GM18907 (cell line): ENCODE data around the gene SRRM2.
A peak's percentile ranks its signal among the peaks of the same experiment; 100 is the strongest.
"Not testable (repeated sequence)": the region's sequence is repeated elsewhere in the genome, so short reads cannot be mapped to it uniquely, and the experiment has no call there.

Source experiments
- ATAC-seq: cut with Tn5 transposase; IDR thresholded peaks from one replicate; pipeline ENCODE4 v1.9.1; 2021; ENCODE audit warnings: mild to moderate bottlenecking, moderate library complexity; ENCODE audit not compliant: unreplicated experiment

SRRM2 gene

DNA sequence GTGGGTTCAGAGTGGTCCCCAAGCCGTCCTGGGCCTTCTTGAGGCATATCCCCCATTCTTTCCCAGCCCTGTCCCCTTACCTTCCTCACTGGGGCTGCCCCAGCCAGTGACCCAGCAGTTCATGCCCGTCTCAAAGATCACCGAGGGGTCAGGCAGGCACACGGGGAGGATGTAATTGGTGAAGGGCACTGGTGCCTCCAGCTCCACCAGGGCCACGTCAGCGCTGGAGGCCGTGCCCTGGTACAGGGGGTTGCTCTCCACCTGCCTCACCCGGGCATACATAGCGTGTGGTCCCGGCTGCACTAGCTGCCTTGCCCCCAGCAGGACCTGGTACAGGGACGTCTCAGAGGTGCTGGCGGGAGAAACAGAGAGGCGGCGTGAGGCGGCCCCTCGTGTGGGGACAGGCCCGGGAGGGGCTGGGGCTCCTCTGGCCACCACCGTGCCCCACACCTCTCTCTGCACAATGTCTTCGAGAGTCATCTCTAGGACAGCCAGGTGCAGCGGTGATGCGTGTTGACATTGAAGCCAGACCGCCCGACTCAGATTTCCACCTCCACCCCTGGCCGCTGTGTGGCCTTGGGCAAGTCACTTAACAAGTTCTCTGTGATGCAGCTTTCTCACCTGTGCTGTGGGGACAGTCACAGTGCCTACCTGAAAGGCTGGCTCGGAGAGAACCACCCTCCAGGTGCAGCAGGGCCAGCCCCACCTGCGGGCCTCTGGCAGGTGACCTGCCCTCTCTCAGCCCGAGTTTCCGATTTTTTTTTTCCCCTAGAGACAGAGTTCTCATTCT lies 38.3 kb upstream of the SRRM2 start:
- no peak for ATAC-seq

DNA sequence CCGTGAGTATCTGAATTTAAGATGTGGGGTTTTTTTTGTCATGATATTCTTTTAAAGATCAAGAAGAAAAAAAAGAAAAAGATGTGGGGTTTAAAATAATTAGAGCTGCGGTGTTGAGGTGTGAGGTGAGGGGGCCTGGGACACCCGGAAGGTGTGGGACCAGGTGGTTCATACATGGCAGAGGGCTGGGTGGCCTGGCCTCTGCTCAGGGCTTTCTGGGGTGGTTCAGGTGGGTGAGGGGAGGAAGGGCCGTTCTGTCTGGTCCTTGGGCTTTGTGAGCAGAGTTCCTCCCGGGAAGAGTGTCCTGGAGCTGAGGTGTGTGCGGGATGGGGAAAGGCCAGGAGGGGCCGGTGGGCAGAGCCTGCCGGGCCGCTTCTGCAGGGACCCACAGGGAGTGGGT lies 37.4 kb upstream of the SRRM2 start:
- no peak for ATAC-seq

DNA sequence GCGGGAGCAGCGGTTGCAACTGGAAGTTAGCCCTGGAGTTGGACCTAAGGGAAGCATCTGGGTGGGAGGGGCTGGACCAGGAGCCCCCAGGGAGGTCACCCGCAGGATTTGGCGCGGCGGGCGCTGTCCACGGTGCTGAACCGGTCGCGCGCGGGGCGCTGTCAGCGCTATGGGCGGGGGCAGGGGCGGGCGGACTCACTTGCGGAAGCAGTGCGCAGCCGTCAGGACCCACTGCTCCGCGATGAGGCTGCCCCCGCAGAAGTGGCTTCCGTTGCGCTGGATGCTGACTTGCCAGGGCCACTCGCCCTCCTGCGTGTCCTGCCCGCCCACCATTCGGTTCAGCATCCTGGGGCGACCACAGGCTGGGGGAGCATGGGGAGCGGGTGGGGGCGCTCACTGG lies 36.9 kb upstream of the SRRM2 start:
- ATAC-seq: no peak

DNA sequence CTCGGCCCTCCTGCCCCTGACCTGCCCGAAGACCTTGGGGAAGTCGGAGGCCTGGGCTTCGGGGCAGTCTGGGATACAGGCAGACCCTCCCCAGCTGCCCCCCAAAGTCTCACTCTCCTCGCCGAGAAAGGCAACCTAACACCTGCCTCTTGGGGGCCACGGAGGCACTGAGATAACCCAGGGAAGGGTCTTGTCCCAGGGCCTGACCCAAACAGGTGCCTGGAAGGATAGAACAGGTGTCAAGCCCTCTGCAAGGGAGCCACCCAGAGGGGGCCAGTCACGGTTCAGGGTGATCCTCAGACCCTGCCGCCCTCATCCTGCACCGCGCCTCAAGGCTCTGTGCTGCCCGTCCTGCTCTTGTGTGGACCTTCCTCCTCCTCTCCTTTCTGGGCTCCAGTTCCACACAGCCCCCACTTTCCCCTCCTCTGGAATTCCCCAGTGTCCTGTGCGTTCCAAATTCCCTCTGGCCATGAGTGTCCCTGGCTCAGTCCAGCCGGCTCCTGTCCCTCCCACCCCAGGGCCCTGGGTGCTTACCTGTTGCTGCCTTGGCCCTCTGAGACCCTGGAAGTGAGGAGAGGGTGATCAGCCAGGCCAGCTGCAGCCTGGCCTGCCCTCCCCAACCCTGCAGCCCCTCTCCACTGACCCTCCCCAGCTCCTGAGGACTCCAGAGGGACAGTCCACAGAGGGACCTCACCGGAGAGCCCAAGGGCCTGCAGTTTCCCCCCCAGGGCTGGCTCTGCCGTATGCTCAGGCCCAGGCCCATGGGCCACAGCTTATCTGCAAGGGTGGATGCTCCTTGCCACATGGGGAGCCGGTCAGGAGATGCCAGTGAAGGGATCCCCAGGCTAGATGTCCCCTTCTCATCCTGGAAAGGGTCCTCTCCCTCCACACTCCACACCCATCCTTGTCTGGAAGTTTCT lies 36.2 kb upstream of the SRRM2 start:
- no peak for ATAC-seq

DNA sequence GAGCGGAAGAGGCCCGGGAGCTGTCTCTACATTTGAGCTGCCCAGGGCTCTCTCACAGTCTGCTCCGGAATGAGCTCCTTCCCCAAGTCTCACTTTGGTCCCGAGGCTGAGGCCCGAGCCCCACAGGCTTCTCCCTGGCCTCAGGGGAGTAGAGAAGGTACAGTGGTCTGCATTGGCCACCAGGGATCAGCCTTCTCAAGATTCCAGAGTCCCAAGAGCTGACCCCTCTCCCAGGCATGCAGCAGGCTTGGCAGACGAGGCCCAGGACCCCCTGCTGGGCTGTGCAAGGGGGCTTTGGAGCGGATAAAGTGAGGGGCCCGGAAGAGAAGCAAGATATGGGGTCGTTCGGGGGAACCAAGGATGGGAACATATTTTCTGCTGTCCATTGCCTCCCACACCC lies 35.5 kb upstream of the SRRM2 start:
- ATAC-seq: no peak

DNA sequence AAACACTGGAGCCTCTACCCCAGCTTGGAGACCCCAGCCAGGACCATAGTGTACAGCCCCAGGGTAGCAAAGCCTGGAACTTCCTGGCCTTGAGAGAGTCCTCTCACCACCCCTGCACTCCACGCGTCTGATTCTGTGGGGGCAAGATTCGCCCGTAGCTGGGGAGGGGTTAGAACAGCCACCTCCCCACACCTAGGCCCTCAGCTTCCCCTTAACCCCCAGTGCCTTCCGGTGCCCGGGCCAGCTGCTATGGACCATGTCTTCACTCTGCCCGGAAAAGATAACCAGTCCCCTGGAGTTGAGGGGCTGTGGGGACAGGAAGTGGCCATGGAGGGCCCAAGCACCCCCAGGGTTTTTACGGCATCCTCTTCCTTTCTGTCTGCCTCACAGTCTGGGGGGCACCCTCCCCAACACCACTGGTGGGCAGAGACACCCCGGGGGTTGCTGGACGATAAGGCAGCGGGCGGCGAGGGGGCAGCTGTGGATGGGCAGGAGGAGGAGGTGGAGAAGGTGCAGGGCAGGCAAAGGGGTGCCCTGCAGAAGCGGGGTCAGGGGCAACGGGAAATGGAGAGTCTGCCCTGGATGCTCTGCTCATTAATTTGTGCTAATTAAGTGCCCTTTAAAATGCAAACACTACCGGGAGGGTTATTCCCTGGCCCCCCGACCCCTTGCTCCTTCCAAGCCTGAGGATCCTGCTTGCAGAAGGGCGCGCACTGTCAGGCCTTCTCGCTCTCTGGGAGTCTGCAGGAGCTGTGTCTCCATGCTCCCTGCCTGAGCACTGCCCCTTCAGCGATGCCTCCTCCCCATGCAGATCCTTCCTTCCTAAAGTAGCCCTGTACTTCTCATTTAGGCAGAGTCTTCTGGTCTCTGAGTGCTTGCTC lies 34.8 kb upstream of the SRRM2 start:
- ATAC-seq: no peak

DNA sequence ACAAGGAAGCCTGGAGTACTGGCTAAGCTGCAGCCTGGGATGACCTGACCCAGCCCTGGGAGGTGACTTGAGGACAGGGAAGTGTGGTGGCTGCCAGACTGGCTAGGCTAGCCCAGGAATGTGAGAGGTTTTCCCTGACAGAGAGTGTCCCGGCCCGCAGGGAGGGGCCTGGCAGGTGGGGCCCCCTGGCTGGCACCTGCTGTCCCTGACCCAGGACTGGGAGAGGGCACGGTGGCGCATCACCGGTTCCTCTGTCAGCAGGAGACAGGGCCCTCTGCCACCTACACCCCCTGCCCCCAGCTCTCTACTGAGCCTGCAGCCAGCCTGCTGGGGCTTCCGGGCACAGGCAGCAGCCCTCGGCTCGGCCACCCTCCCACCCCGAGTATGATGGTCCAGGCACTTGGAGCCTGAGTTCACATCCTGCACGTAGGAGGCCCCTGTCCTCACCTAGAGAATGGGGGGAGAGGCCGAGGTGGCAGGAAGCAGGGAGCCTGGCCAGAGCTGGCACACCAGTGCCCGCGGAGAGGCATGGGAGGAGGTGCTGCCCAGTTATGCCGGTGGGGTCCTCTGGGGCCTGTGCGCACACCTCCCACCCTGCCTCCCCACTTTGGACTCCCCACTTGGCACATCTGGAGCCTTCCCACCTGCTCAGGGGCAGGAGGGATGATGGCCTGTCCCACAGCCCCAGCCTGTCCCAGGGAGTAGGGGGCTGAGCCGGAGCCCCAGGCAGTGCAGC lies 32.9 kb upstream of the SRRM2 start:
- no peak for ATAC-seq

DNA sequence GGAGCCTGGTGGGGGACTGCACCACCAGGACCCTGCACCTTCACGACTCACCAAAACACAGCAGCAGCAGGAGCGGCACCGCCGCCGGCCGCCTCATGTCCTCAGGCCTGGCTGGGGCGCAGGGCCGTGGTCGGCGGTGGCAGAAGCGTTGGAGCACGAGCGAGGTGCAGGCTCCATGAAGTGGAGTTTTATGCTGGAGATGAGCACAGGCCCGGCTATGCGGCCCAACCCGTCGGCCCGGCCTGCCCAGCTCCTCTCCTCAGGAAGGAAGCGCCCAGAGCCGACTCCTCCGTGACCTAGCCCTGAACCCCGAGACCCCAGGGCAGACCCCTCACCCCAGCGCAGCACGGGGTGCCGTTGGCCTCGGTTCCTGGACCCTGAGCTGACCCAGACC lies 32.4 kb upstream of the SRRM2 start, which contains the start of gene PRSS27:
Gene PRSS27 (minus strand): TSS at position 161 of the 394 bp plus-strand sequence. CDS start 64 bp downstream, at position 97.
- ATAC-seq: no peak

DNA sequence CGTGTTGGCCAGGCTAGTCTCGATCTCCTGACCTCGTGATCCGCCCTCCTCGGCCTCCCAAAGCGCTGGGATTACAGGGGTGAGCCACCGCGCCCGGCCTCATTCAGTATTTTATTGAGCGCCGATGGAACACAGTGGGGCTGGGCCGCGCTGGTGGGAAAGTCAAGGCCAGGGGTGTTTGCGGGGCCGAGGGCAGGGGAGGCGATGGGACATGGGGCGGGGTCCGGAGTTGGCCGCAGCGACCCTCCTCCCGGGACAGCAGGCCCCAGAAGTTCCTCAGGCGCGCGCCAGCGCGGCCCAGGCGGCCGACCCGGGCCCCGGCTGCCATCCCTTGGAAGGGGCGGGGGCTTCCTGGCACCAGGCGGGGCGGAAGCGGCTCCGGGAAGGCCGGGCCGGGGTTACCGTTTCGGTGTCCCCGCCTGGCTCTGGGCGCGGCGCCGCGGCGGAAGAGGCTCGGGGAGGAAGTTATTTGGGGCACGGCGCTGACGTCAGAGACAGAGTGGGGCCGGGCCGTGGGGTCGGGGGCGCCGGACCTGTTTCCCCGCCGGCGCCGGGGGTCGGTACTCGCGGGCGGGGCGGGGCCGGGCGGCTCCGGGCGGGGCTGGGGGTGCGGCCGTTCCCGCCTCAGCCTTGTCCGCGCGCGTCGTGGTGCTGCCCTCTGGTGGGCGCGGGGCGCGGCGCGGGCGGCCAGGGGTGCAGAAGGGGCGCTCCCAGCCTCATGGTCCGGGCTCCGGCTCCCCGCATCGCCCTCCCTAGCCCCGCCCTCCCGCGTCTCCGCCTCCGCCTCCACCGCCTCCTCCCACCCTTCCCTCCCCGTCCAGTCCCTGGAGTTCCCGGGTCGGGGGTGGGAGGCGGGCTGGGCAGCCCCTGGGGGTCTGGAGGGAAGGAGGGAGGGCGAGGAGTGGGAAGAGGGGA lies 31.5 kb upstream of the SRRM2 start:
- ATAC-seq: peak; percentile 80

DNA sequence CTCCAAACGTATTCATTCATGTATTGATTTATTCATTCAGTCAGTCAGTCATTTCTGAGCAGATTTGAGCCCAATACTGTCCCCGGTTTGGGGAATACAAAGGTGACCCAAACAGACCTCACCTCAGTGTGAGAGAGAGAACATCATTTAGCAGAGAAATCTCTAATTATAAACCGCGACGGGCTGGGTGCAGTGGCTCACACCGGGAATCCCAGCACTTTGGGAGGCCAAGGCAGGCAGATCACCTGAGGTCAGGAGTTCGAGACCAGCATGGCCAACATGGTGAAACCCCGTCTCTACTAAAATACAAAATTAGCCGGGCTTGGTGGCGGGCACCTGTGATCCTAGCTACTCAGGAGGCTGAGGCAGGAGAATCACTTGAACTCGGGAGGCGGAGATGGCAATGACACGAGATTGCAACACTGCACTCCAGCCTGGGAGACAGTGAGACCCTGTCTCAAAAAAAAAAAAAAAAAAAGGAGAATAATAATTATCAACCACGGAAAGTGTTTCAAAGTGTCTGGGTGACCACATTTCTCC lies 30.7 kb upstream of the SRRM2 start:
- ATAC-seq: not testable (repeated sequence)

DNA sequence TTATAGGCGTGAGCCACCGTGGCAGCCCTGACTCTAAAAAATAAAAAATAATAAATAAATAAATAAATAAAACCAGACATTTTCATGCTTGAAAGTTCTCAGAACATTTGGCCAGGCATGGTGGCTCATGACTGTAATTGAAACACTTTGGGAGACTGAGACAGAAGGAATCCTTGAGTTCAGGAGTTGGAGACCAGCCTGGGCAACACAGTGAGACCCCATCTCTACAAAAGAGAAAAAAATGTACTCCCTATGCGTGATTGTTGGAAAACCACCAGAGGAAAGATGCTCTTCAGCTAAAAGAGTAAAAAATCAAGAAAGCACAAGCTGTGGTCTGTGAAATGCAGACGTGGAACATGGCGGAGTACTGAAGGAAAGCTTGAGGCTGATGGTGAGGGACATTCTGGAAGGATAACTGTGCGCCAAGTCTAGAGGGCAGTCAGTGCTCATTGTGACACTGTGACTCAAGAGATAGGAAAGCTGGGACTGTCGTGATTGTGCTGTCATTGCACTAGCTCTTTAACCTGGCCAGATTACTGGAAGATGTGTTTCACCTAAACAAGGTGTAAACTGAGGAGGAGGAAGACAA lies 28.3 kb upstream of the SRRM2 start:
- ATAC-seq: no peak

DNA sequence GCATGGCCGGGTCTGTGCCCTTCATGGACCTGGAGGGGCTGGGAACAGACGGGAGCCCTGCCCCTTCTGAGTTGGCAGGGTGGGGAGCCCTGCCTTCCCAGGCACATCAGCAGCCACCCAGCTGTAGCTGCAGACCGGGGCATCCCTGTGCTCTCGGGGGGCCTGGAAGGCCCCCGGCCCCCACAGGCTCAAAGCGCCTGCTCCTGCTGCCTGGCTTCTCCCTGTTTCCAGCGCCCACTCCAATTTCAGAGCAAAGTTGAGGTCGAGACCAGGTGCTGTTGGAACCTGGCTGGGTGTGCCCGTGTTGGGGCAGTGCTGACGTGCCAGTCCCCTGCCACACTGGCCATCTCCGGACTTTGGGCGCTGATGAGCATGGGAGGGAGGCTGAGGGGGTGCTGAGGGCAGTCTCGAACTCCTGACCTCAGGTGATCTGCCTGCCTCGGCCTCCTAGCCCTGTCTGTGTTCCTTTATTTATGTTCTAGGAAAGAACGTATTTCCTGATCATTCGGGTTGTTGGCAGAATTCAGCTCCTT lies 27.6 kb upstream of the SRRM2 start:
- ATAC-seq: no peak

DNA sequence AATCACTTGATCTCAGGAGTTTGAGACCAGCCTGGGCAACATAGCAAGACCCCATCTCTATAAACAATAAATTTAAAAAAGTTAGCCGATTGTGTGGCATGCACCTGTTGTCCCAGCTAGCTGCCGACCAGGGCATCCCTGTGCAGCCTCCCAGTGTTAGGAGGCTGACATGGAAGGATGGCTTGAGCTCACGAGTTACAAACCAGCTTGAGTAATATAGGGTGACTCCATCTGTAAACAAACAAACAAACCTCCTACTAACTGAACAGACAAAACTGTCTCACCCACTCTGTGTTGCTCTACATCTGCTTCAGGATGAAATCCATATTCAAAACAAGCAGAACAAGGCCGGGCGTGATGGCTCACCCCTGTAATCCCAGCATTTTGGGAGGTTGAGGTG lies 25.5 kb upstream of the SRRM2 start:
- ATAC-seq: no peak

DNA sequence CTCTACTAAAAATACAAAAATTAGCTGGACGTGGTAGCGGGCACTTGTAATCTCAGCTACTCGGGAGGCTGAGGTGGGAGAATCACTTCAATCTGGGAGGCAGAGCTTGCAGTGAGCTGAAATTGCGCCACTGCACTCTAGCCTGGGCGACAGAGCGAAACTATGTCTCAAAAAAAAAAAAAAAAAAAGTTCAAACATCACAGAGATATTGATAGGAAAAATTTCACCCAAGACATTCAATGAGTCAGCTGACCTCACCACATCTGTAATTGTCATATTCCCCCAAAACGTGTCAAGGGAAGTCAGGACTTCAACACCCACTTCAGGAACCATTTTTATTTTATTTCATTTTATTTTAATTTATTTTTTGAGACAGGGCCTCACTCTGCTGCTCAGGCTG lies 24.4 kb upstream of the SRRM2 start:
- no peak for ATAC-seq

DNA sequence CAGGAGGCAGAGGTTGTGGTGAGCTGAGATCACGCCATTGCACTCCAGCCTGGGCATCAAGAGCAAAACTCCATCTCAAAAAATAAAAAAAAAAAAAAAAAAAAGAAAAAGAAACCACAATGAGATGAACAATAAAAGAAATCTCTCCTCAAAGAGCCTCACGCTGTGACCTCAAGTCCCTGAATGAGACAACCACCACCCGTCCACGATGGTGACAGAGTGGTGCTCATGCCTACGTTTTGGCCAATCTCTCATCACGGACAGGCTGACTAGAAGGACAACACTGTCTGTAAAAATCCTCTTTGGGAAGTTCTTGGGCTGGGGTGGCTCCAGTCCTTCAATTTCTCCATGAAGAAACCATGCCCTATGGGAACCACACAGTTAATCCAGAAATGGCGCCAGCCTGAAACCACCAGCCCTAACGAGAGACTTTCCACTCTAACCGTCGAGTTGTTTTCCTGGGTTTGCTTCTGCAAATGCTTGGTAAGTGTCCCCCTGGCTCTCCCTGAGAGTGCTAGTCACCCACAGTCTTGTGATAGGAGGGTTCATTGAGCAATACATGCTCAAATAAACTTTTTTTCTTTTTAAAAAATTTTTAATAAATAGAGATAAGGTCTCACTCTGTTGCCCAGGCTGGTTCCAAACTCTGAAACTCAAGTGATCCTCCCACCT lies 17.5 kb upstream of the SRRM2 start:
- no peak for ATAC-seq

DNA sequence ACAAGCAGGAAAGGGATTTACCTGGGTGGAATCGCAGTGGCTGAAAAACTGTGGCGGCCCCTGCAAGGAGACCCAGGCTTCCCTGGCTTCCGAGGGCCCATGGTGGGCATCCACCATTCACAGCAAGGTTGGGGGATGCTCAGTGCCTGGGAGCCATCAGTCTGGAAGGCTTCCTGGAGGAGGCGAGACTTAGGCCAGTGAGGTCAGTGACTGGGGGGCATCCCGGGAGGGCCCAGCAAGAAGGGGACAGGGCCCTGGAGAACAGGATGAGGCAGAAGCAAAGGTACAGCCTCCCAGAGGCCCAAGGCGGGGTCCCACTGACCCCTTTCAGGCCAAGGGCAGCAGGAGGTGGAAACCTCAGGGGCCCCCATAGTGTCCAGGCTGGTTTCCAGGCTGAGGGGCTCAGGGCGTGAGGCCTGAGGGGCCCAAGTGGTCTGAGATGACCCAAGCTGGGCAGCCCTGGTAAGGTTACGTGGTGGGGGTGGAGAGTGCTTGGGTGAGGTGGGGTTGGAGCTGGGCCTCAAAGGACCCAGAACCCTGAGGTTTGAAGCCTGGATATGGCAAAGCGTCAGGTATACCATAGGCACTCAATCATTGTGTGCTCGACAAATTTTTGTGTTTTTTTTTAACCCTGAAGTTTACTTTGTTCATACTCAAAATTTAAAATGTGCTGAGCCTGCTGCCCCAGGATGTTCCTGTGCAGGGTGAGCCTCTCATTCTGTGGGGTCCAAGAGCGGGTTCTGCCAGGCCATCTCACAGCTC lies 15.8 kb upstream of the SRRM2 start:
- no peak for ATAC-seq

DNA sequence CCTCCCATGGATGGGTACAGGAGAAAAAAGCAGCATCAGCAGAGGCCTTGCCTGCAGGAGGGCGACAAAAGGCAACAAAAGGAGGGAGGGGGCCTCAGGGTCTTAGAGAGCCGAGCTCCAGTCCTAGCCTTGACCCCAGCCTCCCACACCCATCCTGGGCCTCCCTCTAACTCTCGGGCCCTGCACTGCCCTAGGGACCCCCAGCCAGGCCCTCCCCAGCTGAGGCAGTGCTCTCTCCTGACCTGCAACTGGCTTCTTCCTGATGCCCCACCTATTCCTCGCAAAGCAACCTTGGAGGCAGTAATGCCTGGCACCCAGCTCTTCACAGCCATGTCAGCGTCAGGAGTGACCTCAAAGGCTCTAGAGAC lies 15.2 kb upstream of the SRRM2 start:
- no peak for ATAC-seq
